ENCODE measurements around the gene MYBPH. TPM values are rescaled to one million over a fixed set of nuclear protein-coding genes. Genes with fewer than 3 reads are reported as not detected.

Gene MYBPH
- total RNA-seq, 1 experiment from 2014 or later, result not detected

GRCh38 chr1:203174324-203174985 is 1.2 kb downstream of the MYBPH start:
- H3K27ac ChIP-seq (ENCODE audit: insufficient read length, low read depth, low read length), result no peak overlapping the region
- Mint-ChIP-seq H3K27ac (no peak overlapping the region), H3K36me3 (ENCODE audit: insufficient read depth in 1 of 3, low read depth in 3 of 3) (no peaks in the 10 kb centered on the region), H3K9me3 (no peaks in the 10 kb centered on the region), H3K27me3 (ENCODE audit: low read depth) (peaks cover 4% of the 10 kb centered on the region; the same call in 1 of the 2 replicates), H3K4me1 (peaks cover 31 to 32% of the 10 kb centered on the region in 2 experiments), H3K4me3 (no peak overlapping the region)
- WGBS (ENCODE audit: extremely low coverage, insufficient read length, low lambda C conversion rate), result no CpG with 5 or more reads among the region's 12 CpGs
- no peak for TF ChIP-seq CTCF (conservative IDR thresholded peaks at IDR 0.05)
- H4K91ac ChIP-seq (ENCODE audit: insufficient read length, low read depth, low read length), result no peak overlapping the region
- H3K9ac ChIP-seq (ENCODE audit: extremely low read depth, insufficient read length, low read length), result no peak overlapping the region
- H3K79me1 ChIP-seq (ENCODE audit: insufficient read depth, low read depth, low read length, poor library complexity, severe bottlenecking), result no peaks in the 10 kb centered on the region
- H3K56ac ChIP-seq (ENCODE audit: insufficient read length, low read depth, low read length), result no peak overlapping the region
- no peak overlapping the region for H3K4ac ChIP-seq (ENCODE audit: low read depth, low read length)
- no peak overlapping the region for H3K18ac ChIP-seq (ENCODE audit: insufficient read length, low read depth, low read length)
- no peak overlapping the region for H4K8ac ChIP-seq (replicated peaks; ENCODE audit: insufficient read length, low read depth, low read length)
- H2AFZ ChIP-seq (ENCODE audit: low read length), result no peak overlapping the region
- no peaks in the 10 kb centered on the region for H3K4me1 ChIP-seq (ENCODE audit: insufficient read depth, low read length)
- H3K9me3 ChIP-seq (ENCODE audit: control insufficient read depth, low read depth, low read length), result no peaks in the 10 kb centered on the region
- no peaks in the 10 kb centered on the region for H3K23me2 ChIP-seq (ENCODE audit: insufficient read length, low read depth, low read length, poor library complexity, severe bottlenecking)
- no peaks in the 10 kb centered on the region for H3K27me3 ChIP-seq (ENCODE audit: insufficient read depth, low read length)
- no peak overlapping the region for H3T11ph ChIP-seq (ENCODE audit: low read length)
- no peak for DNase-seq
- H2AK5ac ChIP-seq (ENCODE audit: insufficient read length, low read length), result no peak overlapping the region
- no peak overlapping the region for H2BK5ac ChIP-seq (ENCODE audit: insufficient read length, low read length)
- no peak overlapping the region for H2BK20ac ChIP-seq (ENCODE audit: low read depth, low read length, poor library complexity, severe bottlenecking)
- H2BK12ac ChIP-seq (ENCODE audit: insufficient read length, low read depth, low read length), result no peak overlapping the region
- H3K23ac ChIP-seq (ENCODE audit: insufficient read length, low read depth, low read length), result no peak overlapping the region
- H3K14ac ChIP-seq (ENCODE audit: insufficient read depth, low read length), result no peak overlapping the region
- H2BK15ac ChIP-seq (ENCODE audit: low read depth, low read length), result no peak overlapping the region
- no peaks in the 10 kb centered on the region for H3K79me2 ChIP-seq (ENCODE audit: insufficient read depth, low read length)
- H4K5ac ChIP-seq (ENCODE audit: insufficient read length, low read depth, low read length), result no peak overlapping the region
- H2BK120ac ChIP-seq (ENCODE audit: low read depth, low read length, poor library complexity, severe bottlenecking), result no peak overlapping the region
- no peak overlapping the region for H3K4me2 ChIP-seq (ENCODE audit: insufficient read depth, insufficient read length, low read length)
- no peaks in the 10 kb centered on the region for H4K20me1 ChIP-seq (ENCODE audit: control insufficient read depth, insufficient read depth, insufficient read length)

Measured in H9 (cell line).